HCT116 (cell line): ENCODE data around the gene P4HA2. TPM values are rescaled to one million over a fixed set of nuclear protein-coding genes. Genes with fewer than 3 reads are reported as not detected.

Experiments
- ATAC-seq: fragments of 200-7000 bp; cut with Tn5 transposase; 2 replicates; pipeline ENCODE4 v1.9.1; 2020; ENCODE audit warnings: mild to moderate bottlenecking, moderate library complexity
- BruUV-seq: library from RNA; stranded (reverse); fragments of 400-500 nt; replicated peaks from 2 replicates; lab custom pipeline; 2021; lab: Mats Ljungman, UMichigan
- CTCF ChIA-PET: fragments of 300-600 bp; sonication (Branson Sonifier 250); formaldehyde crosslinking; loops from one replicate; lab custom pipeline; 2021; ENCODE audit warnings: antibody characterized with exemption; lab: Charles Lee
- POLR2A ChIA-PET: fragments of 300-600, 350-600 bp; sonication (Branson Sonifier 250); formaldehyde crosslinking; loops from one replicate; lab custom pipeline; 2021; ENCODE audit warnings: antibody characterized with exemption; lab: Charles Lee
- RAD21 ChIA-PET, 2 experiments: fragments of 300-600 bp; sonication (Branson Sonifier 250); formaldehyde crosslinking; loops; one replicate each; lab custom pipeline; 2023; ENCODE audit warnings: low total read pairs in 2 of 2; ENCODE audit not compliant: uncharacterized antibody in 2 of 2, unreplicated experiment in 2 of 2, low non-redundant PET in 1 of 2; lab: Charles Lee
- DNase-seq: peaks from one replicate; pipeline ENCODE4 v3.0.0-alpha.2; 2010; ENCODE audit warnings: low read depth, low spot score
- H2AFZ ChIP-seq: fragments of 200-600 bp; shearing (Covaris generic), sonication (generic); 2 replicates; pipeline ENCODE4 v1.6.1; 2017; ENCODE audit warnings: low read depth, mixed run types, mixed read lengths, antibody characterized with exemption, low read length; ENCODE audit not compliant: poor library complexity, severe bottlenecking
- H3K27ac ChIP-seq: 2 replicates; pipeline ENCODE4 v1.5.1; 2012; ENCODE audit warnings: low read depth, low read length
- H3K27me3 ChIP-seq: fragments of 200-600 bp; sonication (generic); 2 replicates; pipeline ENCODE4 v1.6.1; 2016; ENCODE audit warnings: mixed run types, low read length, mixed read lengths; ENCODE audit not compliant: insufficient read depth
- H3K36me3 ChIP-seq, 2 experiments: fragments of 200-500 bp in 1 of 2; fragments of 200-600 bp in 1 of 2; sonication (Bioruptor generic) in 1 of 2; sonication (generic) in 1 of 2; 2 replicates each; pipeline versions ENCODE4 v1.5.1 to v1.6.1; 2014 to 2016; ENCODE audit warnings: low read length in 2 of 2, inconsistent platforms in 1 of 2, mixed read lengths in 1 of 2, mixed run types in 1 of 2; ENCODE audit not compliant: insufficient read depth in 2 of 2, control insufficient read depth in 1 of 2
- H3K4me1 ChIP-seq, 2 experiments: fragments of 200-600 bp in 1 of 2; sonication (generic) in 1 of 2; 2 replicates each; pipeline versions ENCODE4 v1.5.1 to v1.6.1; 2012 to 2017; ENCODE audit warnings: low read length in 2 of 2, inconsistent platforms in 1 of 2, mild to moderate bottlenecking in 1 of 2, mixed read lengths in 1 of 2, mixed run types in 1 of 2, moderate library complexity in 1 of 2; ENCODE audit not compliant: insufficient read depth in 2 of 2, control insufficient read depth in 1 of 2
- H3K4me2 ChIP-seq: fragments of 200-600 bp; sonication (generic); 2 replicates; pipeline ENCODE4 v1.6.1; 2017; ENCODE audit warnings: mixed run types, low read length, mixed read lengths
- H3K4me3 ChIP-seq, 2 experiments: fragments of 200-600 bp in 1 of 2; sonication (generic) in 1 of 2; replicated peaks in 1 of 2; 2 replicates each; pipeline ENCODE4 v1.5.1; 2011 to 2016; ENCODE audit warnings: low read length in 2 of 2, control low read depth in 1 of 2, low read depth in 1 of 2, mild to moderate bottlenecking in 1 of 2, mixed read lengths in 1 of 2, mixed run types in 1 of 2
- H3K79me2 ChIP-seq: fragments of 200-600 bp; sonication (generic); 2 replicates; pipeline ENCODE4 v1.6.1; 2017; ENCODE audit warnings: mild to moderate bottlenecking, mixed run types, low read length, moderate library complexity, mixed read lengths; ENCODE audit not compliant: insufficient read depth
- H3K9ac ChIP-seq: fragments of 200-600 bp; sonication (generic); 2 replicates; pipeline ENCODE4 v1.6.1; 2016; ENCODE audit warnings: low read length, mixed read lengths
- H3K9me2 ChIP-seq: fragments of 200-600 bp; sonication (generic), shearing (Covaris generic); 2 replicates; pipeline ENCODE4 v1.6.1; 2017; ENCODE audit warnings: mixed run types, mild to moderate bottlenecking, moderate library complexity; ENCODE audit not compliant: insufficient read depth
- H3K9me3 ChIP-seq, 2 experiments: fragments of 200-500 bp in 1 of 2; fragments of 200-600 bp in 1 of 2; sonication (Bioruptor generic) in 1 of 2; sonication (generic) in 1 of 2; 2 replicates each; pipeline ENCODE4 v1.6.1; 2014 to 2017; ENCODE audit warnings: low read length in 2 of 2, mixed read lengths in 2 of 2, inconsistent platforms in 1 of 2, low read depth in 1 of 2, mild to moderate bottlenecking in 1 of 2, mixed run types in 1 of 2, moderate library complexity in 1 of 2; ENCODE audit not compliant: control insufficient read depth in 1 of 2, insufficient read depth in 1 of 2
- H4K20me1 ChIP-seq: fragments of 200-600 bp; sonication (generic), shearing (Covaris generic); 2 replicates; pipeline ENCODE4 v1.6.1; 2017; ENCODE audit warnings: mixed run types, mild to moderate bottlenecking, moderate library complexity; ENCODE audit not compliant: insufficient read depth
- ATF3 ChIP-seq: IDR thresholded peaks from 2 replicates; pipeline ENCODE4 v1.6.1; 2012
- CBX3 ChIP-seq: IDR thresholded peaks from 2 replicates; pipeline ENCODE4 v1.6.1; 2012; ENCODE audit warnings: low read depth
- CEBPB ChIP-seq: IDR thresholded peaks from 2 replicates; pipeline ENCODE4 v1.6.1; 2012; ENCODE audit warnings: low read depth
- EGR1 ChIP-seq: IDR thresholded peaks from 2 replicates; pipeline ENCODE4 v1.6.1; 2012; ENCODE audit warnings: low read depth
- ELF1 ChIP-seq: IDR thresholded peaks from 2 replicates; pipeline ENCODE4 v1.6.1; 2012; ENCODE audit warnings: low read depth, borderline replicate concordance
- EZH2 ChIP-seq: fragments of 200-600 bp; sonication (generic); IDR thresholded peaks from 2 replicates; pipeline ENCODE4 v1.6.1; 2017; ENCODE audit warnings: antibody characterized with exemption, mixed run types
- FOSL1 ChIP-seq: IDR thresholded peaks from 2 replicates; pipeline ENCODE4 v1.6.1; 2012; ENCODE audit warnings: low read depth
- MAX ChIP-seq: IDR thresholded peaks from 2 replicates; pipeline ENCODE4 v1.6.1; 2012
- POLR2A ChIP-seq: IDR thresholded peaks from 2 replicates; pipeline ENCODE4 v1.7.0; 2011; ENCODE audit warnings: borderline replicate concordance; ENCODE audit not compliant: insufficient read depth, insufficient read length; ENCODE audit errors: extremely low read depth
- POLR2AphosphoS5 ChIP-seq: IDR thresholded peaks from 2 replicates; pipeline ENCODE4 v1.6.1; 2011; ENCODE audit warnings: mild to moderate bottlenecking, low read depth, low read length, moderate library complexity
- REST ChIP-seq: IDR thresholded peaks from 2 replicates; pipeline ENCODE4 v1.6.1; 2012; ENCODE audit warnings: low read depth
- SIN3A ChIP-seq: IDR thresholded peaks from 2 replicates; pipeline ENCODE4 v1.6.1; 2012; ENCODE audit warnings: low read depth
- YY1 ChIP-seq: IDR thresholded peaks from 2 replicates; pipeline ENCODE4 v1.6.1; 2011; ENCODE audit warnings: low read length, low read depth, moderate library complexity, mild to moderate bottlenecking; ENCODE audit not compliant: insufficient replicate concordance; ENCODE audit errors: extremely low read depth
- ZBTB33 ChIP-seq: IDR thresholded peaks from 2 replicates; pipeline ENCODE4 v1.6.1; 2011; ENCODE audit warnings: mild to moderate bottlenecking, low read length, moderate library complexity; ENCODE audit not compliant: insufficient replicate concordance; ENCODE audit errors: extremely low read depth
- ZFX ChIP-seq: fragments of 450-650 bp; IDR thresholded peaks from 2 replicates; pipeline ENCODE4 v1.6.1; 2017
- intact Hi-C: fragments of 100-400 bp; cut with micrococcal nuclease; formaldehyde crosslinking; loops from 2 replicates; pipeline ENCODE4 v1.10.0; 2022
- total RNA-seq: library from RNA; stranded (reverse); gene quantifications from one replicate; pipeline ENCODE4 v1.2.1, GENCODE V29; 2021; ENCODE audit not compliant: unreplicated experiment

P4HA2 gene
- total RNA-seq, 1 experiment from 2014 or later: 29.0 TPM

- intact Hi-C loops: no loop called here
- H3K9me3 ChIP-seq: no peaks in the 10 kb centered on the region
- no peaks in the 10 kb centered on the region for H3K79me2 ChIP-seq
- no peak overlapping the region for H2AFZ ChIP-seq
- POLR2A ChIA-PET: no interaction called here
- no peak overlapping the region for H3K27ac ChIP-seq
- DNase-seq (no peak), ATAC-seq (no peak)
- BruUV-seq: no TSS peak
- H4K20me1 ChIP-seq: no peaks in the 10 kb centered on the region
- no peaks in the 10 kb centered on the region for H3K36me3 ChIP-seq
- H3K4me2 ChIP-seq: no peak overlapping the region
- RAD21 ChIA-PET: no interaction called here
- CTCF ChIA-PET: no interaction called here
- H3K4me3 ChIP-seq: no peak overlapping the region
- no peak overlapping the region for H3K9ac ChIP-seq
- no peaks in the 10 kb centered on the region for H3K9me2 ChIP-seq
- H3K27me3 ChIP-seq: no peaks in the 10 kb centered on the region
- TF ChIP-seq ZBTB33: no peak
- TF ChIP-seq CEBPB: no peak
- TF ChIP-seq EZH2: no peak
- TF ChIP-seq SIN3A: no peak
- TF ChIP-seq CBX3: no peak
- no peak for TF ChIP-seq REST
- TF ChIP-seq ATF3: no peak
- TF ChIP-seq EGR1: no peak
- TF ChIP-seq POLR2A: no peak
- no peak for TF ChIP-seq POLR2AphosphoS5
- no peak for TF ChIP-seq YY1
- no peak for TF ChIP-seq MAX
- TF ChIP-seq ELF1: no peak
- no peak for TF ChIP-seq FOSL1
- TF ChIP-seq ZFX: no peak
- peaks cover 4 to 36% of the 10 kb centered on the region in 2 experiments for H3K4me1 ChIP-seq
Observed at GRCh38 chr5:132267166-132267739, 39.6 kb upstream of the P4HA2 start.
